A673 (cell line): ENCODE data around the gene WBP4.
"Not testable (repeated sequence)": the region's sequence is repeated elsewhere in the genome, so short reads cannot be mapped to it uniquely, and the experiment has no call there.

Experiments used
- EZH2 ChIP-seq: fragments of 200-600 bp; sonication (generic); IDR thresholded peaks from 2 replicates; pipeline ENCODE4 v1.6.1; 2017; ENCODE audit warnings: borderline replicate concordance, low read depth, mild to moderate bottlenecking, mixed read lengths, antibody characterized with exemption, low read length; ENCODE audit not compliant: poor library complexity, severe bottlenecking
- TF ChIP-seq, protein P1 (sequence below): fragments of 300-800, 200-600 bp; sonication (generic); conservative IDR thresholded peaks from 2 replicates; pipeline ENCODE4 v1.5.1; 2017; ENCODE audit warnings: low read depth, mild to moderate bottlenecking, antibody characterized with exemption, low read length, moderate library complexity, mixed read lengths

DNA sequence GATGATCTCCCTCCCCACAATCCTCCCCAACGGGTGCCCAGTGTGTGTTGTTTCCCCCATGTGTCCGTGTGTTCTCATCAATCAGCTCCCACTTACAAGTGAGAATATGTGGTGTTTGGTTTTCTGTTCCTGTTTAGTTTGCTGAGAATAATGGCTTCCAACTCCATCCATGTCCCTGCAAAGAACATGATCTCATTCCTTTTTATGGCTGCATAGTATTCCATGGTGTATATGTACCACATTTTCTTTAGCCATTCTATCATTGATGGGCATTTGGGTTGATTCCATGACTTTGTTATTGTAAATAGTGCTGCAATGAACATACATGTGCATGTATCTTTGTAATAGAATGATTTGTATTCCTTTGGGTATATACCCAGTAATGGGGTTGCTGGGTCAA is 34.4 kb downstream of the WBP4 start:
- TF ChIP-seq, protein P1, sequence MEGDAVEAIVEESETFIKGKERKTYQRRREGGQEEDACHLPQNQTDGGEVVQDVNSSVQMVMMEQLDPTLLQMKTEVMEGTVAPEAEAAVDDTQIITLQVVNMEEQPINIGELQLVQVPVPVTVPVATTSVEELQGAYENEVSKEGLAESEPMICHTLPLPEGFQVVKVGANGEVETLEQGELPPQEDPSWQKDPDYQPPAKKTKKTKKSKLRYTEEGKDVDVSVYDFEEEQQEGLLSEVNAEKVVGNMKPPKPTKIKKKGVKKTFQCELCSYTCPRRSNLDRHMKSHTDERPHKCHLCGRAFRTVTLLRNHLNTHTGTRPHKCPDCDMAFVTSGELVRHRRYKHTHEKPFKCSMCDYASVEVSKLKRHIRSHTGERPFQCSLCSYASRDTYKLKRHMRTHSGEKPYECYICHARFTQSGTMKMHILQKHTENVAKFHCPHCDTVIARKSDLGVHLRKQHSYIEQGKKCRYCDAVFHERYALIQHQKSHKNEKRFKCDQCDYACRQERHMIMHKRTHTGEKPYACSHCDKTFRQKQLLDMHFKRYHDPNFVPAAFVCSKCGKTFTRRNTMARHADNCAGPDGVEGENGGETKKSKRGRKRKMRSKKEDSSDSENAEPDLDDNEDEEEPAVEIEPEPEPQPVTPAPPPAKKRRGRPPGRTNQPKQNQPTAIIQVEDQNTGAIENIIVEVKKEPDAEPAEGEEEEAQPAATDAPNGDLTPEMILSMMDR: not testable (repeated sequence)
- not testable (repeated sequence) for TF ChIP-seq EZH2
